HPDE6-E6E7 (cell line): ENCODE measurements around the gene CCT7.

ENCODE experiments used
- DNase-seq: peaks from one replicate; pipeline ENCODE4 v3.0.0; 2011; ENCODE audit warnings: missing footprints; ENCODE audit errors: extremely low spot score

Gene CCT7

GRCh38 chr2:73225513-73226360 lies 8.4 kb upstream of the CCT7 start:
- no peak for DNase-seq

GRCh38 chr2:73227086-73227485 lies 7.0 kb upstream of the CCT7 start:
- no peak for DNase-seq

GRCh38 chr2:73228631-73229030 lies 5.5 kb upstream of the CCT7 start:
- no peak for DNase-seq

GRCh38 chr2:73232403-73233153 lies 1.5 kb upstream of the CCT7 start:
- no peak for DNase-seq

DNA sequence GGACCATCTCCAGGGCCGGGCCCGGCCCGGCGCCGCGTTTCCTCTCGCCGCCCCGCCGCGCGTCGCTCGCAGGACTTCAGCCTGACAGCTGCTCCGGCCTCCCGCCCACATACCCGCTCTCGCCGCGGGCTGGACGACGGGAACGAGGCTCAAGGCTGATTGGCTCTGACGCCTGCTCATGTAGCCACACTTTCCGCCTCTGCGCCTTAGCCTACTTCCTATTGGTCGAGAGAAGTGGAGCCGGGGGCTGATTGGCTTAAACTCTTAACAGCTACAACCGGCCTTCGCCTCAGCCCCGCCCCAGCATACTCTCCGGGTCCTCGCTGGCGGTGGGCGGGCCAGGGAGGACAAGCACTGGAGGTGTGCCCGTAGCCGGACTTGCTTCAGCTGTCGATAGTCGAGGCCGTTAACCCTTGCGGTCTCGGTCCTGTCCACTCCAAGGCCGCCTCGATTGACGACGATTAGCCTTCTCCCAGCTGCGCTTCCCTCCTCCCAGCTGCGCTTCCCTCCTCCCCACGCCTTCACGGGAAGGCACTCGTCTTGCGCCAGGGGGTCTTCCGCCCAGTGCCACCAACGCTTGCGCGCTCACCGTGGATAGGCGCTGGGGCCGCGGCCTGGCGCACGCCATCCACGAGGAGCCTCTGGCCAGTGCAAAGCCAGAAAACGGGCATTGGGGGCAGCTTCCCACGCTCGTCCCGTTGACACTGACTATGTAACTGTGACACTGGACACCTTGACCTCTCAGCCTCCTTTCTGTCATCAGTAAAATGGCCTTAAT lies 765 bp upstream of the CCT7 start, which contains the start of gene PRADC1:
Gene PRADC1, minus strand, starts transcription at position 86 of the 778 bp plus-strand sequence. Its CDS starts 79 bp downstream, at position 7.
- DNase-seq, result peak; percentile 99

DNA sequence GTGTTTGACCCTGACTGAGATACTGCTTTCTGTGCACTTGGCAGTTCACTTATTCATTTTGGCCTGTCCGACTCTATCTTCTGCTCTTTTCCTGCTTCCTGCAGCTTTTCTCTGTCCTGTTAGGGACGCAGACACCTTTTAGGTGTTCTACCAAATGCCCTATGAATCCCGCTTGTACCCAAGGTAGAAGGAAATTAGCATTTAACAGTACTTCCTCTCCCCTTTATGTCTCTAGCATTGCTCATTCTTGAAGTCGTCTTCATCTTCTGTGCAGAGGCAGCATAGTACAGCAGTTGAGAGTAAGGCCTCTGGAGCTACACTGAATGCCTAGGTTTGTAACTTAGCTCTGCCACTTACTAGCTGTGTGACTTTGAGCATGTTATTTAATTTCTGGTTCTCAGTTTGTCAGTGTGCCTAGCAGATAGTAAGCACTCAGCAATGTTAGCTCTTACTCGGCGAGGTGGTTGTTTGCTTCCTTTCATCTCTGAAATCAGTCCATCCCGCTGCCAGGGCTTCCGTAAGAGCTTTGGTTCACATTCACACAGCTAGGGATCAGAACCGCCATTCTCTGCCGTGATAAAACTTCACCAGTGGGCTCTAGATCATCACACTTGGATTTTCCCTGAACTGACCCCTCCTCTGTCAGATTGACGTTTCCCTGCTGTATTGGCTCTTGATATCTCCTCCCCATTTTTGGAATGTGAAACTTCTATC lies 1.4 kb downstream of the CCT7 start:
- DNase-seq, result no peak

GRCh38 chr2:73237168-73237567 lies 3.1 kb downstream of the CCT7 start:
- DNase-seq, result no peak

GRCh38 chr2:73238149-73238548 lies 4.0 kb downstream of the CCT7 start:
- no peak for DNase-seq

GRCh38 chr2:73238976-73239375 lies 4.9 kb downstream of the CCT7 start:
- no peak for DNase-seq

DNA sequence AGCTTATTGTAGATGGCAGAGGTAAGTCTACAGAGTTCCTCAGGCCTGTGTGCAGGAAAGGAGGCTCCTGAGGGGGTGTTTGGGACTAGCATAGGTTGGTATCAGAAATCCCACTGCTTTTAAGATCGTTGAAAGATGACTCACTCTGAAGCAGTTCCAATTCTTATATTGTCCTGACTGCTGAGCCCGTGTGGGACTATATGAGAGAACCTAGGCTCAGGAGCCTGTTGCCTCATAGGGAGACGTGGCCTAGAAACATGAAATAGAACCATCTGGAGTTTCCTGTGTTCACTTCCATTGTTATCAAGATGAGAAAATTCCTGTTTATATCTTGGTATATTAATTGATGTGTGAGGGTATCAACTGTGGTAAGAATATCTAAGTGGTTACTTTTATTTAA lies 5.7 kb downstream of the CCT7 start:
- no peak for DNase-seq

GRCh38 chr2:73243884-73244570 lies 9.9 kb downstream of the CCT7 start:
- DNase-seq, result peak; percentile 78

DNA sequence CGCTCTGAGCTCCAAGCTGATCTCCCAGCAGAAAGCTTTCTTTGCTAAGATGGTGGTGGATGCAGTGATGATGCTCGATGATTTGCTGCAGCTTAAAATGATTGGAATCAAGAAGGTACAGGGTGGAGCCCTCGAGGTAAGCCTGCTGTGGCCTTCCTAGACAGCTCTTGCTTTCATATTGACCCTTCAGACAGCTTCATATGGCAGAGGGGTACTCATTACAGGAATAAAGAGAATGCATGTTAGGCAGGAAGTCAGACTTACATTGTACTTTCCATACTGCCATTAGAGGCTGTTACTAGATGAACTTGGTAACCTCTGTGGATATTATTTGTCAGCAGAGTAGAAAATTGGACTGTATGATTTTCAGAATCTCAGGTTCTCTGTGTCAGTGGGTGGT lies 10.5 kb downstream of the CCT7 start:
- DNase-seq, result no peak

GRCh38 chr2:73246850-73247249 lies 12.7 kb downstream of the CCT7 start:
- DNase-seq, result no peak

- DNase-seq, result no peak
Measured at GRCh38 chr2:73249636-73250035, 15.5 kb downstream of the CCT7 start.

GRCh38 chr2:73250872-73251846 lies 17.1 kb downstream of the CCT7 start:
- DNase-seq, result no peak

GRCh38 chr2:73252238-73253027 lies 18.3 kb downstream of the CCT7 start:
- no peak for DNase-seq

- no peak for DNase-seq
Measured at GRCh38 chr2:73253400-73253799, 19.3 kb downstream of the CCT7 start.

DNA sequence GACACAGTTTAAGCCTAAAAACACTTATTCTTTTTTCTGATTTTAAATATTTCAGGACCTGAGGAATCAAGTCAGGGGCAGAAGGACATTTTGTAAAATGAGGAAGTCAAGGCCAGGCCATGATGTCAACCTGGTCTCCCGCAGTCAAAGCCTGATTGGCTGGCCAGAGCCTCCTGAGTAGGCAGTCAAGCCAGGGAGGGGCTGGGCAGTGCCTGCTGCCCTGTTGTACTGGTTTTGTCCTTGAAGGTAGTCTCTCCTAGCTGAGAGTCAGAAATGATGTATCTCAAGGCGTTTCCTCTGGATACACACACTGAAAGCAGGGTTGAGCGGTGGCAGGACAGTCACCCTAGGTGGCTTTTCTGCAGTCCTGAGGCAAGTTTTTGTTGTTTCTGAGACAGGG lies 19.8 kb downstream of the CCT7 start:
- peak; percentile 49 for DNase-seq
